ENCODE results near the gene SERP2. TPM values are rescaled to one million over a fixed set of nuclear protein-coding genes. Genes with fewer than 3 reads are reported as not detected.

SERP2 gene
- total RNA-seq, 1 experiment from 2014 or later, result 4.9 TPM

GRCh38 chr13:44411841-44412240 lies 38.2 kb downstream of the SERP2 start:
- no peak for DNase-seq (ENCODE audit: low read depth)

DNA sequence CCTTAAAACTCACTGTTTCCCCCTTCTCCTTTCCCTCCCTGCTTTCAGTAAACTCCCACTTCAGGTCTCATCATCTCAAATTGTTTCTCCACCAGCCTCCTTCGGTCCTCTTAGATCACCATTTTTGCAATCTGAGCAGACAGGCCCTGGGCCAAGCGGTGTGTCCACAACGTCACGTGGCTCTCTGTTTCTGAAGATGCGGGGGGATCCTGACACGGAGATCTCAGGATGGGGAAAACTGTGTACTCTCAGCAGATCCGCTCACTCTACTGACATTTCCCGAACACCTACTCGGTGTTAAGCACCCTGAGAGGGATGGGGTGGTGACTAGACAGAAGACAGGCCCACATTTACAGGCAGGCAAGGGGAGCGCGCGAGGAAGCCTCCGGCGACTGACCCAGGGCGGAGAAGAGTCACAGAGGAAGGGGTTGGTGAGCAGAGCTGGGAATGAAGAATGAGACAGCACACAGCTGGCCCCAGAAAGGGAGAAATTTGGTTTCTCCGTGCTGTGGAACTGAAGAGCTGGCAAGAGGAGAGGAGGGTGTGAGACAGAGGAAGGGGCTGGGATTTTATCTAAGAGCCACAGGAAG lies 38.8 kb downstream of the SERP2 start:
- DNase-seq (ENCODE audit: low read depth), result no peak

GRCh38 chr13:44413095-44413494 lies 39.5 kb downstream of the SERP2 start:
- DNase-seq (ENCODE audit: low read depth), result no peak

- DNase-seq (ENCODE audit: low read depth), result no peak
Observed at GRCh38 chr13:44414716-44415115, 41.1 kb downstream of the SERP2 start.

- DNase-seq (ENCODE audit: low read depth), result no peak
Observed at GRCh38 chr13:44415815-44416214, 42.2 kb downstream of the SERP2 start.

DNA sequence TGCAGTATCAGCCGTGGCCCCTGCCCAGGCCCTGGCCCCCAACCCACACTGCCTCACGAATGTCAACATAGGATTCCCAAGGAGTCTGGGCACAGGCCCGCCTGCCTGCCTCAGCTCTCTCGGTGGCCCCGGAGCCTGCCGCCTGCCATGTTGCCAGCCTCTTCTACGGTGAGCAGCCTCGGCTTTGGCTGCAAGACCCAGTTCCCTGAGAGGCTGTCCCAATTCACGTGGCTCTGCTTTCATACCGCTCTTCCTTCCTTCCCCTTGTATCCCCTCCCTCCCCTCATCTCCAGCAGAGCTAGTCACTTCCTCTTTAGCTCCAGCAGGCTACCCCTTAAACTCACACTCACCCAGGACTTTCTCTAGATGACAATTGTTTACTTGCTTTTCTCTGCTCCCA lies 42.7 kb downstream of the SERP2 start:
- DNase-seq (ENCODE audit: low read depth), result no peak

DNA sequence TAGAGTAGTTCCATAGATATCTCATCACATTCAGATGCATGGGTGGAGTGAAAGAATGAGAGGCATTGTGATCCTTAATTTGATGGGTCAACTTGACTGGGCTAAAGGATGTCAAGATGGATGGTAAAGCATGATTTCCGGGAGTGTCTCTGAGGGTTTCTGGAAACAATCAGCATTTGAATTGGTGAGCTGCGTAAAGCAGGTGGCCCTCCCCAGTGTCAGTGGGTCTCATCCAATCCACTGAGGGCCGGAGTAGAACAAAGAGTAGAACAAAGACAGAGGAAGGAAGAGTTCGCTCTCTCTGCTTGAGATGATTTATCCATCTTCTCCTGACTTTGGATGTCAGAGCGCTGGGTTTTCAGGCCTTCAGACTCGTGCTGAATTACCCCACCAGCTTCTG lies 43.1 kb downstream of the SERP2 start:
- DNase-seq (ENCODE audit: low read depth), result no peak

DNA sequence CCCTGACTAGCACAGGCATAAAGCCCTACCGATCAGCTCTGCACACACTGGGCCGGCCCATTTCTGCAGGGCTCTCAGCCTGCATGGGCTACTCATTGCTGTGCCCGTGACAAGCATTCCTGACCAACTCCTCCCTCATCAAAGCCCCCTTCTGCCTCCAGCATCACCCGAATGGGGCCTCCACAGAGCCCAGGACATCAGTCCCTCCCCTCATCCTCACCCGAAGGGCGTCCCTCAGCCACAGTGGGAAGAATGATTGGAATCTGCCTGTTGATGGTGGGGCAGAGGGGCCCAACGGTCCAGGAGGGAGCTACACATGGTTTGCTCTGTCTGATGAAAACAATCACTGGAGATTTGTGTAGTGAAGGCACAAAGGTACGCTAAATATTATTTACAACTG lies 43.8 kb downstream of the SERP2 start:
- no peak for DNase-seq (ENCODE audit: low read depth)

- no peak for DNase-seq (ENCODE audit: low read depth)
Observed at GRCh38 chr13:44417876-44418275, 44.3 kb downstream of the SERP2 start.

DNA sequence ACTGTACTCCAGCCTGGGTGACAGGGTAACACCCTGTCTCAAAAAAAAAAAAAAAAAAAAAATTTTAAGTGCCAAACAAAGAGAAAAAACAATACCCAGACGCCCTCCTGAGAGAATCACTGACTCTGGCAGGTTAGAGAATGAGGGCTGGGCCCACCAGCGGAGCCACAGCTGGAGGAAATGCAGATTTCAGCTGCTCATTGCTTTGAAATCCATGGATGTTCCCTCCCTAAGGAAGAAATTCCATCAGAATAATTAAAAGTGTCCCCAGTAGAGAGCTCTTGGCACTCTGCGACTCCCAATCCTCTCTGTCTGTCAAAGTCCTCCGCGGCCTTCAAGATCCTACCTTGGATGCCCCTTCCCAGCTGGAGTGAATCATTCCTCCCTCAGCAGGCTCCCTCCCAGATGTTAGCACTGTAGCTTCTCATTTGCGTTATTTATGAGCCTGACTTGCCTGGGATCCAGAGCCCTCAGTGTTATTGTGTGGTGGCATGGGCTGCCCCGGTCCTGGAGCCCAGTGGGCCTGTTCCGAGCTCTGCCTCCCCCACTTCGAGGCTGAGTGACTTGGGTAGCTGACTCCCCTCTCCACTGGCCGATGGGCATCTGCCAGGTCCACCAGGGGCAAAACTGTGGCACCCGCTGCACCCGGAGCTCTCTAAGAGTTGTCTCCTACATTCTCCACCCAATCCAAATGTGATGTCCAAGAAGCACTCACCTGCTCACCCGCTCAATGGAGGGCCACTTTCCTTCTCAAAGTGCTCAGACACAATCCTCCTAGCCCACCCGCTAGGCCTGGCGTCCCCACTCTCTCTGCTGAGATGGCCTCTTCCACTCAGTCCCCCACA lies 47.0 kb downstream of the SERP2 start:
- DNase-seq (ENCODE audit: low read depth), result no peak

GRCh38 chr13:44421853-44422525 lies 48.4 kb downstream of the SERP2 start:
- DNase-seq (ENCODE audit: low read depth), result no peak

GRCh38 chr13:44422755-44423643 lies 49.4 kb downstream of the SERP2 start:
- no peak for DNase-seq (ENCODE audit: low read depth)

- DNase-seq (ENCODE audit: low read depth), result no peak
Observed at GRCh38 chr13:44423824-44424223, 50.2 kb downstream of the SERP2 start.

DNA sequence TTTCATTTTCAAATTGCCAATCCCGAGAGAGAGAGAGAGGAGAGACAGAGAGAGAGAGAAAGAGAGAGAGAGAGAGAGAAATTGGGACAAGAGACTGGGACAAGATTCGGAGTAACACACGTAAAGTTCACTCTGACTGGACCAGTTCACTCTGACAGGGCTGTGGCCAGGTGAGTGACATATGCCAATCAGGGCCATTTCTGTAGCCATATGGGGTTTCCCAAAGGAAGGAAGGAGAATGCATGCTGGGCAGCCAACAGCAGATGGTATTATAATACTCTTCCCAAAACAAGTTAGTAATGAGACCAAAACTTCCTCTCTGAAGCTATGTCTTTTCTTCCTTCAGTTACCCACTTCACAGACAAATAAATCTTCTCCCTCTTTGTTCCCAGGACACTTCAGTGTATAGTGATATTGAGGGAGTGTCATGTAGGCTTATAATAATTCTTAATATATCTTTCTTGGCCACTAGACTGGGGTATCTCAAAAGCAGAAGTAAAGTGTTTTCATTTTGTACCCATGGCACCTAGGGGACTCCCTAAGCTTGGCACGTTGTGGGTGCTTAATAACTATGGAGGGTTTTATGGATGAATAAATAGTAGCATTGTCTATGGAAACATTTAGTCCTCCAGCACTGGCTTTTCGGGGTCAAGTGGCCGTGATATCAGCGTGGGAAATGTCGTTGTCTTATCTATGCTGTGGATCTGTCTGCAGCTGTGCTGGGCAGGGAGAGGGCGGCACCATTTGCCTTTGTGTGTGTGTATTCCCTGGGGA lies 51.6 kb downstream of the SERP2 start:
- no peak for DNase-seq (ENCODE audit: low read depth)

DNA sequence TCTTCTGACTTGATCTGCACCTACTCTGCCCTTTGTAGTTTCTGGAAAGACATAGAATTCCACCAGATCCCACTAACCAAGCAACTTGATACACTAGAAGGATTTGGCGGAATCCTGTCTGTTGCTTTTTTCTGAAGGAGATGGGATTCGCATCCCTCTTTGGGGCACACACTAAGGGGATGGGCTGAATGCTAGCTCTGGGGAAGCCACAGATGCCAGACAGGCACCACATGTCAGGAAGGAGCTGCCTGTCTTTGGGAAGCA lies 52.1 kb downstream of the SERP2 start:
- no peak for DNase-seq (ENCODE audit: low read depth)

- DNase-seq (ENCODE audit: low read depth), result no peak
Observed at GRCh38 chr13:44426461-44426860, 52.8 kb downstream of the SERP2 start.

DNA sequence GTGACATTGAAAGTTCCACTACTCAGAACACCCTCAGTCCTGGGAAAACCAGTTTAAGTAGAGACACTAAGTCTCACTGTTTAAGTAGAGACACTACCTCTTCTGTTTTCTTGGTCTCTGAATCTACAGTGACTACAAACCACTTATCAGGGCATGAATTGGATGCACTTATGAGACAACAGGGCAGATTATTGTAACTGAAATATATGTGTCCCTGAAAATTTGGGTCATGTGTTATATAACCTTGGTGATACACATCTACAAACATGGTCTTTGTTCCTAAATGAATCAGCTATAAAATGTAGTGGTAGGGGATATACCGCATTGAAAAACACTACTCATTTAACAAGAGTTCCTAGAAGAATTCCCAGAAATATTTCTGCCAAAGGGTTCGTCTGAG lies 55.7 kb downstream of the SERP2 start:
- no peak for DNase-seq (ENCODE audit: low read depth)

- DNase-seq (ENCODE audit: low read depth), result no peak
Observed at GRCh38 chr13:44431150-44431549, 57.5 kb downstream of the SERP2 start.

DNA sequence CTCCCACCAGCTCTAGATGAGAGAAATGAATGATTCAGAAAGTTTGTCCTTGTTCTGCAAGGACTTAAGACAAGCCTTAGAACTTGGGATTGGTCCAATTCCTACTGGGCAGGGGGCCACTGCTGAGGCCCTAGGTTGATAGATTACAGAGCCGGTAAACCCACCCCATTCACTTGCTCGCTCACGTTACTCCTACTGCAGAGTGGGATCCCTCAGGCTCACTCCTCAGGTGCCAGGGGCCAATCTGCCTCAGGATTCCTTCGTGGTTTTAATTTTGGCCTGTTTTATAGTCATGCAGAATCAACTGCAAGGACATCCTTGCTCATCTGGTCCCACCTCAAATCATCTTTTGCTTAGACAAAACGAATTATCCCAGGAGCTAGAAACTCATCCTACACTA lies 59.0 kb downstream of the SERP2 start:
- DNase-seq (ENCODE audit: low read depth), result no peak

GRCh38 chr13:44433863-44434765 lies 60.5 kb downstream of the SERP2 start:
- no peak for DNase-seq (ENCODE audit: low read depth)
